Astrocyte of the spinal cord (primary cell): ENCODE data around the gene SH3BP5.

Experiments used
- DNase-seq: peaks from one replicate; pipeline ENCODE4 v3.0.0; 2011; ENCODE audit warnings: low read depth, low spot score
- H3K4me3 ChIP-seq: 2 replicates; pipeline ENCODE4 v1.5.1; 2011; ENCODE audit warnings: low read depth, mild to moderate bottlenecking, low read length, moderate library complexity
- CTCF ChIP-seq: IDR thresholded peaks from 2 replicates; pipeline ENCODE4 v1.5.1; 2012; ENCODE audit warnings: low read depth, mild to moderate bottlenecking, low read length, inconsistent platforms
- in situ Hi-C: cut with HindIII; loops from 2 replicates; pipeline ENCODE4 v1.10.0; 2017; ENCODE audit warnings: low sequenced_read_pairs

Gene SH3BP5

GRCh38 chr3:15312550-15312949, 19.8 kb downstream of the SH3BP5 start:
- no peak for DNase-seq
- H3K4me3 ChIP-seq = no peak overlapping the region
- in situ Hi-C loops = no loop called here
- TF ChIP-seq CTCF = no peak

- peak; percentile 58 for DNase-seq
- H3K4me3 ChIP-seq = no peak overlapping the region
- in situ Hi-C loops = no loop called here
- no peak for TF ChIP-seq CTCF
Measured at GRCh38 chr3:15310491-15311370, 21.7 kb downstream of the SH3BP5 start.

- no peak for TF ChIP-seq CTCF
- H3K4me3 ChIP-seq = no peak overlapping the region
- in situ Hi-C loops = no loop called here
- DNase-seq = no peak
Measured at GRCh38 chr3:15309662-15310335, 22.6 kb downstream of the SH3BP5 start.

- in situ Hi-C loops = no loop called here
- no peak for DNase-seq
- H3K4me3 ChIP-seq = no peak overlapping the region
- TF ChIP-seq CTCF = no peak
Measured at GRCh38 chr3:15307580-15307979, 24.8 kb downstream of the SH3BP5 start.

GRCh38 chr3:15306979-15307359, 25.4 kb downstream of the SH3BP5 start:
- no peak overlapping the region for H3K4me3 ChIP-seq
- in situ Hi-C loops = no loop called here
- no peak for DNase-seq
- TF ChIP-seq CTCF = no peak

- in situ Hi-C loops = no loop called here
- H3K4me3 ChIP-seq = no peak overlapping the region
- DNase-seq = no peak
- TF ChIP-seq CTCF = peak; percentile 44
Measured at GRCh38 chr3:15305359-15305844, 27.0 kb downstream of the SH3BP5 start.
